Pancreas (tissue), 10 donors: ENCODE results near the gene GMDS. TPM values are rescaled to one million over a fixed set of nuclear protein-coding genes. Genes with fewer than 3 reads are reported as not detected.

Source experiments
- ATAC-seq, 4 donors: fragments of 200-7000 bp; cut with Tn5 transposase; one replicate each; pipeline versions ENCODE4 v1.8.0 to v1.9.1; 2020; ENCODE audit warnings: mild to moderate bottlenecking in 4 of 4, moderate library complexity in 4 of 4
- DNase-seq, 6 donors: peaks; one replicate each; pipeline ENCODE4 v3.0.0-alpha.2; 2020
- FAIRE-seq: peaks from 2 replicates; lab custom pipeline; 2012; peaks lifted over from hg19 to GRCh38; lab: Jason Lieb, UNC
- H3K27ac ChIP-seq, 4 donors: fragments of 200-600 bp; sonication (generic); 1 replicate in 3 of 4; 2 replicates in 1 of 4; pipeline versions ENCODE4 v1.5.0 to v1.8.0; 2020
- H3K27me3 ChIP-seq, 4 donors: fragments of 200-600 bp; one replicate each; pipeline ENCODE4 v1.8.0; 2021
- H3K36me3 ChIP-seq, 3 donors: fragments of 200-600 bp; sonication (generic) in 1 of 3; one replicate each; pipeline versions ENCODE4 v1.5.0 to v1.8.0; 2020 to 2021
- H3K4me1 ChIP-seq, 3 donors: fragments of 200-600 bp; one replicate each; pipeline ENCODE4 v1.8.0; 2021
- H3K4me3 ChIP-seq, 4 donors: fragments of 200-600 bp; sonication (generic) in 2 of 4; one replicate each; pipeline versions ENCODE4 v1.5.0 to v1.8.0; 2020 to 2021
- H3K9me3 ChIP-seq, 4 donors: fragments of 200-600 bp; one replicate each; pipeline ENCODE4 v1.8.0; 2021
- CTCF ChIP-seq, 4 donors: fragments of 200-600 bp; sonication (generic) in 3 of 4; IDR thresholded peaks; one replicate each; pipeline versions ENCODE4 v1.5.0 to v1.8.0; 2021; ENCODE audit warnings: antibody characterized with exemption in 4 of 4
- WGBS, 2 donors: extraction: QIAGEN DNeasy Blood & Tissue Kit; methylation state at CpG; one replicate each; pipeline ENCODE4 v1.1.7; 2013; 5-methylcytosine and 5-hydroxymethylcytosine counted together
- intact Hi-C, 3 donors: fragments of 100-400 bp; cut with DNase I; formaldehyde crosslinking; loops; one replicate each; pipeline versions ENCODE4 v1.11.1 to v1.14.2; 2022
- polyA plus RNA-seq, 2 donors: library from polyadenylated mRNA; stranded (reverse); fragments of 200-250 nt; gene quantifications; one replicate each; pipeline ENCODE4 v1.2.3, GENCODE V29; 2013
- total RNA-seq, 6 donors: library from RNA; stranded (reverse); fragmentation: NEBNext Ultra II Directional in 4 of 6; extraction: Animal tissue kit (Norgen Biotek cat#: 25700) in 4 of 6; gene quantifications; one replicate each; pipeline versions ENCODE4 v1.2.1 to v1.2.4, GENCODE V29; 2021 to 2023
- donor health status: healthy with polysubstance abuse.
- donor health status: DM: no; HTN: no; CAD: no; lungs with moderate emphysema.
- donor health status: DM: no; HTN: no; CAD: no.
- donor health status: control.
- donor health status: control.
- donor health status: Bipolar disorder and iron deficiency.
- donor health status: DM: yes; HTN: yes; CAD: no.
- donor health status: DM: no; HTN: no; CAD: no.
- donor health status: DM: no; HTN: no; CAD: no.
- donor health status: DM: yes; HTN: yes; CAD: no.

GMDS gene
- total and polyA plus RNA-seq, 8 donors: 7.6 to 40.8 (median 26.5) TPM

DNA sequence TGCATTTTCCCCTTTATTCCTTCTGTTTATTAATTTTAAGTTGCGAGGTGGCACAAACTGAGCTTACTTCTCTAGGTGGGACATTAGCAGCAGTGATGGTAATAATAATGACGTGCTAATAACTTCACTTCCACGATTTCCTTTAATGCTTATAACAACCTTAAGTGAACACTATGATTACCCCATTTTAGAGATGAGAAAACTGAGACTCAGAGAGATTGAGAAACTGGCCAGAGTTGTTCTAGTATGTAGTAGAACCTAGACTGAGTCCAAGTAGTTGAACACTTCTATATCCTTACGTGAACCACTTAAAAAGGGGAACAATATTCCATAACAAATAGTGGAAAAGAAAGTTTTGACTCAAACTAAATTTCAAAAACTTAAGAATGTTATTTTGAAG, 297.5 kb downstream of the GMDS start:
- FAIRE-seq: no peak
- ATAC-seq: no peak
- Histone ChIP-seq H3K4me3 (no peak overlapping the region), H3K9me3 (no peaks in the 10 kb centered on the region), H3K4me1 (no peaks in the 10 kb centered on the region), H3K36me3 (no peaks in the 10 kb centered on the region), H3K27me3 (no peaks in the 10 kb centered on the region), H3K27ac (no peak overlapping the region)
- WGBS, 2 donors: 97% methylated on average over 4 of the region's 4 CpGs
- intact Hi-C loops: no loop called here
- TF ChIP-seq CTCF (IDR thresholded peaks at IDR 0.05): no peak
- DNase-seq: no peak

- intact Hi-C loops: no loop called here
- no peaks in the 10 kb centered on the region for H3K4me1 ChIP-seq
- no peaks in the 10 kb centered on the region for H3K27me3 ChIP-seq
- H3K4me3 ChIP-seq: no peak overlapping the region
- ATAC-seq: no peak
- H3K9me3 ChIP-seq: no peaks in the 10 kb centered on the region
- no peak for DNase-seq
- no peak overlapping the region for H3K27ac ChIP-seq
- WGBS, 2 donors: 97 to 100% methylated on average over 3 of the region's 3 CpGs
- FAIRE-seq: no peak
- TF ChIP-seq CTCF (IDR thresholded peaks at IDR 0.05): no peak
- no peaks in the 10 kb centered on the region for H3K36me3 ChIP-seq
Measured at GRCh38 chr6:1946583-1946982, 298.8 kb downstream of the GMDS start.

DNA sequence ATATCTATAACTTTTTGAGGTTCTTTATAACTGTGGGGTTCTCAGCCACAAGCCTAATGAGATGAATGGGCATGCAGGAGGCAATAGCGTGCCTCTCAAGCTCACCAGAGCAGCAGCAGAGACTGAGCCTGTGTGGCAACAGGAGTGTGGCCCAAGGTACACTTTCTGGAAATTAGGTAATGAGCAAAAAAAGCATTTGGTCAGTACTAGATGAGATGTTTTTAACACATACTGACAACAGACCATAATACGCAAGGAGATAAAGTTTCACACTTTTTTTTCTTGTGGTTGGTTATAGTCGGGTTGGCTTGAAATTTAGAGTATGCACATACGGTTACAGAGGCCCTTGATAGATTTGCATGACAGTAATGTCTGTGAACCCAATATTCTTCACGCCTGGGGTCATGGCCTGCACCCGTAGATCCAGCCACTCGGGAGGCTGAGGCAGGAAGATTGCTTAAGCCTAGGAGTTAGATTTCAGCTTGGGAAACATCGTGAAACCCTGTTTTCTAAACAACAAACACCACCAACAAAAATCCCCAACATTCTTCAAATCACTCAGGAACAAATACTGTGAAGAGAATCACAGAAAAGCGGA, 300.1 kb downstream of the GMDS start:
- H3K27me3 ChIP-seq: no peaks in the 10 kb centered on the region
- DNase-seq (no peak), FAIRE-seq (no peak), ATAC-seq (no peak)
- TF ChIP-seq CTCF (IDR thresholded peaks at IDR 0.05): no peak
- no peaks in the 10 kb centered on the region for H3K4me1 ChIP-seq
- no peaks in the 10 kb centered on the region for H3K9me3 ChIP-seq
- no peak overlapping the region for H3K27ac ChIP-seq
- intact Hi-C loops: no loop called here
- no peaks in the 10 kb centered on the region for H3K36me3 ChIP-seq
- WGBS, 2 donors: 94 to 95% methylated on average over 9 of the region's 9 CpGs
- H3K4me3 ChIP-seq: no peak overlapping the region

- H3K9me3 ChIP-seq: no peaks in the 10 kb centered on the region
- DNase-seq (no peak), ATAC-seq (no peak), FAIRE-seq (no peak)
- H3K27ac ChIP-seq: no peak overlapping the region
- intact Hi-C loops: no loop called here
- no peak overlapping the region for H3K4me3 ChIP-seq
- H3K27me3 ChIP-seq: no peaks in the 10 kb centered on the region
- no peak for TF ChIP-seq CTCF (IDR thresholded peaks at IDR 0.05)
- H3K36me3 ChIP-seq: no peaks in the 10 kb centered on the region
- 95 to 96% methylated on average over 6 of the region's 6 CpGs for WGBS, 2 donors
- H3K4me1 ChIP-seq: no peaks in the 10 kb centered on the region
Measured at GRCh38 chr6:1942834-1943233, 302.6 kb downstream of the GMDS start.

DNA sequence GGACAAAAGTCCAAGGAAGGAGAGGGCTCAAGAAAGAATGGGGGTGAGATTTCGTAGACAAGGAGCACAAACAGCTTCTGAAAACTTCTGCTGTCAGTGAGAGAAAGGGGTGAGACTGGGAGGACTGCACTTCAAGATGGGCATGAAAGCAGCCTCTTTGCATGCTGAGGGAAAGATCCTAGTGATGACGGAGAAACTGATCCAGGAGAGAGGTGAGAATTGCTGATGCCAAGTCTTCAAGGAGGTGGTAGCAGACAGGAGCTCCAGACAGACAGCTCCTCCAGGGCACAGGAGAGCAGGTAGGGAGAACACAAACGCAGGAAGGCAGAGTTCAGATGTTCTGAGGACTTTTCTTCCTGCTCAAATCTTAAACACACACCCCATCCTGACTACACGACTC, 303.9 kb downstream of the GMDS start:
- no peak for FAIRE-seq
- no peak for TF ChIP-seq CTCF (IDR thresholded peaks at IDR 0.05)

More for the DNA sequence above, 303.9 kb downstream of the GMDS start:
- intact Hi-C loops: no loop called here
- WGBS, 2 donors: 92 to 94% methylated on average over 4 of the region's 4 CpGs
- DNase-seq (no peak), ATAC-seq (no peak)
- no peaks in the 10 kb centered on the region for H3K4me1 ChIP-seq
- no peaks in the 10 kb centered on the region for H3K9me3 ChIP-seq
- no peak overlapping the region for H3K4me3 ChIP-seq
- H3K27ac ChIP-seq: no peak overlapping the region
- H3K27me3 ChIP-seq: no peaks in the 10 kb centered on the region
- no peaks in the 10 kb centered on the region for H3K36me3 ChIP-seq
